ENCODE results near the gene MST1.

Gene MST1

DNA sequence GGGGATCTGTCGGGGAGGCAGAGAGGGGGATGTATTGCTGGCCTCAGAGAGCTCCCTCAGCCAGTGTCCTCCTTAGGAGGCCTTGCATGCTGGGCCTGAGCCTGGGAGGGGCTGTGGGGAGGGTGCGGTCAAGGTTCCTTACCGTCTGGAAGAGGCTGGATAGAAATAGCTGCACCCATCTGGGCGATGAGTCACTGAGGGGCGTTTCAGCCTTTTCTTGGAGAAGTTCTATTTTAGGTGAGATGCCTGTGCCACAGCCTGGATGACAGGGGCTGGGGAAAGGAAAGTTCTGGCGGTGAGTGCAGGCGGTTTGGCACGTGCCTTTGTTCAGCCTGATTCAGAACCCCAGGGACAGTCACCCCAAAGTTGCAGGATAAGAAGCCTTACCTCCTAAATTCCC is 50.8 kb downstream of the MST1 start:
- DNase-seq (ENCODE audit: low read depth): no peak
- TF ChIP-seq, protein P1, sequence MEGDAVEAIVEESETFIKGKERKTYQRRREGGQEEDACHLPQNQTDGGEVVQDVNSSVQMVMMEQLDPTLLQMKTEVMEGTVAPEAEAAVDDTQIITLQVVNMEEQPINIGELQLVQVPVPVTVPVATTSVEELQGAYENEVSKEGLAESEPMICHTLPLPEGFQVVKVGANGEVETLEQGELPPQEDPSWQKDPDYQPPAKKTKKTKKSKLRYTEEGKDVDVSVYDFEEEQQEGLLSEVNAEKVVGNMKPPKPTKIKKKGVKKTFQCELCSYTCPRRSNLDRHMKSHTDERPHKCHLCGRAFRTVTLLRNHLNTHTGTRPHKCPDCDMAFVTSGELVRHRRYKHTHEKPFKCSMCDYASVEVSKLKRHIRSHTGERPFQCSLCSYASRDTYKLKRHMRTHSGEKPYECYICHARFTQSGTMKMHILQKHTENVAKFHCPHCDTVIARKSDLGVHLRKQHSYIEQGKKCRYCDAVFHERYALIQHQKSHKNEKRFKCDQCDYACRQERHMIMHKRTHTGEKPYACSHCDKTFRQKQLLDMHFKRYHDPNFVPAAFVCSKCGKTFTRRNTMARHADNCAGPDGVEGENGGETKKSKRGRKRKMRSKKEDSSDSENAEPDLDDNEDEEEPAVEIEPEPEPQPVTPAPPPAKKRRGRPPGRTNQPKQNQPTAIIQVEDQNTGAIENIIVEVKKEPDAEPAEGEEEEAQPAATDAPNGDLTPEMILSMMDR (IDR thresholded peaks at IDR 0.05; ENCODE audit: control insufficient read depth, extremely low read depth, insufficient read depth): no peak

DNA sequence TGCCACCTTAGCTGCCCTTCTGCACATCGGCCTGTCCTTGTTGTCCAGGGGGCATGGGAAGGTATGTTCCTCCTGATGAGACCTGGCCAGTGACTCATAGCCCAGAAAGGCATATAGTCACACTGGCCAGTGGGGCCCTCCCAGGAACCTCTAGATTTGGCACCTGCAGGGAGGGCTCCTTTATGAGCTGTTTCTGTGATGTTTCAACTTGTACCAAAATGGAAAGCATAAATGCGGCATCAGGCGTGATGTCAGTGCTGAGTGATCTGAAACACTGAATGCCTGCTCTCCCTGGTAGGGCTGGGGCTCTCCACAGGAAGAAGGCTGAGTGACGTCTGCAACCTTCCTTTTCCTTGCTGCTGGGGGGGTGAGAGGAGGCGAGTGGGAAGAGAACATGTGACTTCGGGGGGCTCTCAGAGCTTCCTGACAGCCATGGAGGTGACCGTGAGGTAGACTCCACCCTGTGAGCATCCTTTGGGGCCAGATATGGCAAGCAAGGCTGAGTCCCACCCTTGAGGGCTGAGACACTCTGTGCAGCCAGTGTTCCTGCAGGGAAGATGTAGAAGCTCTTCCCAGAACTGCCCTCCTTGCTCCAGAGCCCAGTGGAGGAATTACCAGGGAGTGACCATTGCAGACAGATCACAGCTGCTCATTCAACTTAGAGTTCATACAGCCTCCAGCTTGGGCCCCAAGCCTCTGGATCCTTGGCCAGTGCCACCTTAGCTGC is 52.2 kb downstream of the MST1 start:
- no peak for DNase-seq (ENCODE audit: low read depth)
- H3K4me3 ChIP-seq (ENCODE audit: low read depth, low read length): no peak overlapping the region
- TF ChIP-seq, protein P1 (IDR thresholded peaks at IDR 0.05; ENCODE audit: control insufficient read depth, extremely low read depth, insufficient read depth): no peak

More for the DNA sequence above, 50.8 kb downstream of the MST1 start:
- no peak overlapping the region for H3K4me3 ChIP-seq (ENCODE audit: low read depth, low read length)

DNA sequence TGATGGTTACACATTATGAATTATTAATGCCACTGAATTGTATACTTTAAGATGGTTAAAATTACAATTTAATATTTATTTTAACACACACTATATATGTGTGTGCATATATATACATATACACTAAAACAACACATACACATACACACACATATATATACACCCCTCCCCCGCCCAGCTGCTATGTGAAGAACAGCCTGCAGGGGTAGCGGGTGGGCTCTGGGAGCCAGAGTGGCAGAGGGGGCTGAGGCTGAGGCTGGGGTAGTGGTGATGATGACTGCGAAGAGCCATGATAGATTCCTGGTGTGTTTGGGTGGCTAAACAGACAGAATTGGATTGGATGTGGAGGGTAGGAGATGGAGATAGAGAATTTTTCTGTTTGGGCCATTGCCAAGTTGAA is 54.5 kb downstream of the MST1 start:
- no peak for DNase-seq (ENCODE audit: low read depth)
- H3K4me3 ChIP-seq (ENCODE audit: low read depth, low read length): no peak overlapping the region
- TF ChIP-seq, protein P1 (IDR thresholded peaks at IDR 0.05; ENCODE audit: control insufficient read depth, extremely low read depth, insufficient read depth): no peak
